Natural killer cell (primary cell): ENCODE results near the gene OSBPL9. TPM values are rescaled to one million over a fixed set of nuclear protein-coding genes. Genes with fewer than 3 reads are reported as not detected.
A peak's percentile ranks its signal among the peaks of the same experiment; 100 is the strongest.

Source experiments
- ATAC-seq, 3 donors: fragments of 150-1000 bp in 2 of 3; fragments of 200-7000 bp in 1 of 3; cut with Tn5 transposase; 1 replicate in 1 of 3; 2 replicates in 2 of 3; pipeline ENCODE4 v1.10.0; 2021; ENCODE audit warnings: mild to moderate bottlenecking in 2 of 3, moderate library complexity in 2 of 3
- DNase-seq, 2 donors: peaks; one replicate each; pipeline versions ENCODE4 v3.0.0 to v3.0.0-alpha.2; 2013 to 2021; ENCODE audit warnings: mixed read lengths in 1 of 2
- H3K27ac ChIP-seq: one replicate; pipeline ENCODE4 v1.5.1; 2013; ENCODE audit warnings: mild to moderate bottlenecking, low read length
- H3K27me3 ChIP-seq: one replicate; pipeline ENCODE4 v1.6.1; 2013; ENCODE audit warnings: low read length; ENCODE audit not compliant: control insufficient read depth, insufficient read depth
- H3K36me3 ChIP-seq: one replicate; pipeline ENCODE4 v1.6.1; 2013; ENCODE audit warnings: low read length; ENCODE audit not compliant: control insufficient read depth, insufficient read depth
- H3K4me1 ChIP-seq: one replicate; pipeline ENCODE4 v1.6.1; 2013; ENCODE audit warnings: low read length; ENCODE audit not compliant: control insufficient read depth, insufficient read depth
- H3K4me3 ChIP-seq: one replicate; pipeline ENCODE4 v1.5.1; 2013; ENCODE audit warnings: low read length
- H3K9me3 ChIP-seq: one replicate; pipeline ENCODE4 v1.6.1; 2013; ENCODE audit warnings: low read length; ENCODE audit not compliant: control insufficient read depth, insufficient read depth
- H3K27ac Mint-ChIP-seq, 2 donors: one replicate each; pipeline ENCODE4 v1.8.0; 2022; ENCODE audit warnings: mild to moderate bottlenecking in 2 of 2, mixed read lengths in 2 of 2, moderate library complexity in 1 of 2
- H3K27me3 Mint-ChIP-seq, 2 donors: one replicate each; pipeline ENCODE4 v1.8.0; 2022; ENCODE audit warnings: low read depth in 2 of 2, mixed read lengths in 2 of 2
- H3K36me3 Mint-ChIP-seq: one replicate; pipeline ENCODE4 v1.8.0; 2022; ENCODE audit warnings: mixed read lengths
- H3K4me1 Mint-ChIP-seq, 2 donors: one replicate each; pipeline ENCODE4 v1.8.0; 2022; ENCODE audit warnings: mixed read lengths in 2 of 2
- H3K4me3 Mint-ChIP-seq: one replicate; pipeline ENCODE4 v1.8.0; 2022; ENCODE audit warnings: mild to moderate bottlenecking, moderate library complexity, mixed read lengths
- H3K9me3 Mint-ChIP-seq, 2 donors: one replicate each; pipeline ENCODE4 v1.8.0; 2022; ENCODE audit warnings: mixed read lengths in 2 of 2
- CTCF ChIP-seq: fragments of 200-600 bp; IDR thresholded peaks from one replicate; pipeline ENCODE4 v1.8.0; 2022; ENCODE audit warnings: antibody characterized with exemption
- WGBS: methylation state at CpG from one replicate; pipeline ENCODE4 v1.1.7; 2013; ENCODE audit warnings: missing lambda C conversion rate; ENCODE audit not compliant: insufficient coverage; 5-methylcytosine and 5-hydroxymethylcytosine counted together
- intact Hi-C: fragments of 100-400 bp; cut with micrococcal nuclease; formaldehyde crosslinking; loops from one replicate; pipeline ENCODE4 v1.14.2; 2022
- total RNA-seq, 4 donors: library from RNA; stranded (reverse); fragments of 120-200 nt in 1 of 4; gene quantifications; one replicate each; pipeline versions ENCODE4 v1.2.3 to v1.2.4, GENCODE V29; 2013 to 2022

Gene OSBPL9
- total RNA-seq, 3 donors from 2014 or later (not counting 1 experiment from before 2014, with no cell fraction given): 53.0 to 72.6 (median 62.0) TPM

- intact Hi-C loops: no loop called here
- ATAC-seq: no peak
Measured at GRCh38 chr1:51618715-51619114, 1.8 kb downstream of the OSBPL9 start.

DNA sequence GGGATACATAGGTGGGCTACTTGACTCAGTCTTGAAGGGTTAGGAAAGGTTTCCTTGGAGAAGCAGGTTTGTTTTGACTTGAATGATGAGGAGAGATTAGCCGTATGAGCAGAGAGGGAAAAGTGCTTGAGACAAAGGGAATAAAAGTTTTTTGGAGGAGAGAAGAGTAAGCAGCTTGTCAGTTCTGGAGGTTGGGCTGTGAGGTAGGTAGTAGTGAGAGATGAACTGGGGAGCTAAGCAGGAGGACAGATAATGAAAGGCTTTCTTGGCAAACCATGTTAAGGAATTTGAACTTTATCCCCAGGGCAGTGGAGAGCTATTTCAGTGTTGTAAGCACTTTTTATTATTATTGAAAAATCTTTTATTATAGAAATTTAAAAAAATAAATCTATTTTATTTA is 3.6 kb downstream of the OSBPL9 start:
- Mint-ChIP-seq H3K27me3 (peaks cover 0 to under 1% of the 10 kb centered on the region in 2 donors), H3K4me1 (peaks cover 22 to 27% of the 10 kb centered on the region in 2 donors), H3K9me3 (no peaks in the 10 kb centered on the region), H3K27ac (no peak overlapping the region), H3K4me3 (no peak overlapping the region), H3K36me3 (no peaks in the 10 kb centered on the region)
- H3K4me1 ChIP-seq: peaks cover 15% of the 10 kb centered on the region
- DNase-seq (no peak), ATAC-seq (no peak)
- no peak overlapping the region for H3K27ac ChIP-seq
- H3K9me3 ChIP-seq: no peaks in the 10 kb centered on the region
- WGBS: 88% methylated on average over 1 of the region's 1 CpG
- H3K36me3 ChIP-seq: no peaks in the 10 kb centered on the region
- H3K27me3 ChIP-seq: no peaks in the 10 kb centered on the region
- intact Hi-C loops: no loop called here
- no peak overlapping the region for H3K4me3 ChIP-seq
- TF ChIP-seq CTCF: no peak

More at GRCh38 chr1:51618715-51619114, 1.8 kb downstream of the OSBPL9 start:
- H3K4me1 Mint-ChIP-seq: peaks cover 22 to 27% of the 10 kb centered on the region in 2 donors
- Histone ChIP-seq H3K36me3 (no peaks in the 10 kb centered on the region), H3K4me3 (no peak overlapping the region), H3K4me1 (peaks cover 15% of the 10 kb centered on the region), H3K9me3 (no peaks in the 10 kb centered on the region), H3K27ac (no peak overlapping the region), H3K27me3 (no peaks in the 10 kb centered on the region)
- no peaks in the 10 kb centered on the region for H3K9me3 Mint-ChIP-seq
- no peaks in the 10 kb centered on the region for H3K36me3 Mint-ChIP-seq
- no peak for DNase-seq
- no peak for TF ChIP-seq CTCF
- H3K27ac Mint-ChIP-seq: peak overlapping the region; percentile 14 to 98
- WGBS: no CpG with 5 or more reads among the region's 1 CpG
- H3K27me3 Mint-ChIP-seq: peaks cover 0 to 4% of the 10 kb centered on the region in 2 donors
- peak overlapping the region; percentile 96 for H3K4me3 Mint-ChIP-seq

DNA sequence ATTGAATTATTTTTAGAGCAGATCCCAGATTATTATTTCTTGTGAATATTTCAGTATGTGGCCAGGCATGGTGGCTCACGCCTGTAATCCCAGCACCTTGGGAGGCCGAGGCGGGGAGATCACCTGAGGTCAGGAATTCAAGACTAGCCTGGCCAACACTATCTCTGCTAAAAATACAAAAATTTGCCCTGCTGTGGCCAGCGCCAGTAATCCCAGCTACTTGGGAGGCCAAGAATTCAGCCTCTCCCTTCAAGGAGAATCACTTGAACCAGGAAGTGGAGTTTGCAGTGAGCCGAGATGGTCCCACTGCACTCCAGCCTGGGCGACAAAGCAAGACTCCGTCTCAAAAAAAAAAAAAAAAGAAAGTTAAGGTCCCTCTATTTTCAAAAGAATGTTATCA is 4.3 kb downstream of the OSBPL9 start:
- Histone ChIP-seq H3K4me1 (peaks cover 13% of the 10 kb centered on the region), H3K27me3 (no peaks in the 10 kb centered on the region), H3K27ac (no peak overlapping the region), H3K9me3 (no peaks in the 10 kb centered on the region), H3K4me3 (no peak overlapping the region), H3K36me3 (no peaks in the 10 kb centered on the region)
- no peaks in the 10 kb centered on the region for H3K27me3 Mint-ChIP-seq
- DNase-seq (no peak), ATAC-seq (no peak)
- no peak overlapping the region for H3K4me3 Mint-ChIP-seq
- no peak overlapping the region for H3K27ac Mint-ChIP-seq
- 100% methylated on average over 5 of the region's 7 CpGs for WGBS
- H3K36me3 Mint-ChIP-seq: no peaks in the 10 kb centered on the region
- H3K9me3 Mint-ChIP-seq: no peaks in the 10 kb centered on the region
- no peak for TF ChIP-seq CTCF
- intact Hi-C loops: no loop called here
- H3K4me1 Mint-ChIP-seq: peaks cover 22 to 27% of the 10 kb centered on the region in 2 donors

- Mint-ChIP-seq H3K27ac (no peak overlapping the region), H3K36me3 (no peaks in the 10 kb centered on the region), H3K4me3 (no peak overlapping the region), H3K4me1 (peaks cover 21 to 25% of the 10 kb centered on the region in 2 donors), H3K27me3 (no peaks in the 10 kb centered on the region), H3K9me3 (no peaks in the 10 kb centered on the region)
- Histone ChIP-seq H3K27me3 (no peaks in the 10 kb centered on the region), H3K9me3 (no peaks in the 10 kb centered on the region), H3K4me3 (no peak overlapping the region), H3K4me1 (peaks cover 10% of the 10 kb centered on the region), H3K36me3 (no peaks in the 10 kb centered on the region), H3K27ac (no peak overlapping the region)
- no peak for TF ChIP-seq CTCF
- intact Hi-C loops: no loop called here
- 100% methylated on average over 1 of the region's 2 CpGs for WGBS
- DNase-seq: no peak
- no peak for ATAC-seq
Measured at GRCh38 chr1:51621841-51622454, 5.1 kb downstream of the OSBPL9 start.
